Caco-2 (cell line): ENCODE data around the gene SLC2A4. TPM values are rescaled to one million over a fixed set of nuclear protein-coding genes. Genes with fewer than 3 reads are reported as not detected.

Experiments used
- BruUV-seq: library from RNA; stranded (reverse); fragments of 400-500 nt; replicated peaks from 2 replicates; lab custom pipeline; 2021; lab: Mats Ljungman, UMichigan
- CTCF ChIA-PET: fragments of 300-600 bp; sonication (Branson Sonifier 250); formaldehyde crosslinking; loops from one replicate; lab custom pipeline; 2022; ENCODE audit warnings: antibody characterized with exemption; lab: Charles Lee
- POLR2A ChIA-PET: fragments of 300-600 bp; sonication (Branson Sonifier 250); formaldehyde crosslinking; loops from one replicate; lab custom pipeline; 2022; ENCODE audit warnings: antibody characterized with exemption; lab: Charles Lee
- DNase-seq, 2 experiments: peaks; one replicate each; pipeline versions ENCODE4 v3.0.0 to v3.0.0-alpha.2; 2020 to 2022
- H3K27me3 ChIP-seq: replicated peaks from 2 replicates; pipeline ENCODE4 v1.6.0; 2011; ENCODE audit warnings: low read length; ENCODE audit not compliant: control insufficient read depth, insufficient read depth
- H3K36me3 ChIP-seq: 2 replicates; pipeline ENCODE4 v1.5.1; 2011; ENCODE audit warnings: low read length; ENCODE audit not compliant: control insufficient read depth, insufficient read depth
- H3K4me1 ChIP-seq: fragments of 250-450 bp; sonication (Bioruptor Pico); 2 replicates; pipeline ENCODE4 v1.5.1; 2020; ENCODE audit warnings: mild to moderate bottlenecking
- H3K4me3 ChIP-seq: 2 replicates; pipeline ENCODE4 v1.5.1; 2011; ENCODE audit warnings: low read depth, mild to moderate bottlenecking, control low read depth, low read length
- H3K9me3 ChIP-seq: fragments of 250-450 bp; sonication (Bioruptor Pico); 2 replicates; pipeline ENCODE4 v1.5.1; 2020; ENCODE audit warnings: mild to moderate bottlenecking, moderate library complexity
- H3K27ac Mint-ChIP-seq: one replicate; pipeline ENCODE4 v1.8.0; 2022; ENCODE audit warnings: mixed read lengths; ENCODE audit not compliant: unreplicated experiment
- H3K27me3 Mint-ChIP-seq: one replicate; pipeline ENCODE4 v1.8.0; 2022; ENCODE audit warnings: mixed read lengths; ENCODE audit not compliant: insufficient read depth, unreplicated experiment
- H3K36me3 Mint-ChIP-seq: one replicate; pipeline ENCODE4 v1.8.0; 2022; ENCODE audit warnings: mild to moderate bottlenecking, mixed read lengths; ENCODE audit not compliant: insufficient read depth, unreplicated experiment
- H3K4me1 Mint-ChIP-seq: one replicate; pipeline ENCODE4 v1.8.0; 2022; ENCODE audit warnings: low read depth, mixed read lengths; ENCODE audit not compliant: unreplicated experiment
- H3K4me3 Mint-ChIP-seq: one replicate; pipeline ENCODE4 v1.8.0; 2022; ENCODE audit warnings: mild to moderate bottlenecking, moderate library complexity, mixed read lengths; ENCODE audit not compliant: unreplicated experiment
- H3K9me3 Mint-ChIP-seq: one replicate; pipeline ENCODE4 v1.8.0; 2022; ENCODE audit warnings: mixed read lengths; ENCODE audit not compliant: unreplicated experiment
- CTCF ChIP-seq, 2 experiments: fragments of 200-600 bp in 1 of 2; IDR thresholded peaks; 1 replicate in 1 of 2; 2 replicates in 1 of 2; pipeline versions ENCODE4 v1.5.1 to v1.8.0; 2011 to 2022; ENCODE audit warnings: antibody characterized with exemption in 1 of 2, control low read depth in 1 of 2, inconsistent platforms in 1 of 2, low read depth in 1 of 2, low read length in 1 of 2, mild to moderate bottlenecking in 1 of 2, moderate library complexity in 1 of 2; ENCODE audit not compliant: insufficient read depth in 1 of 2, severe bottlenecking in 1 of 2, unreplicated experiment in 1 of 2
- intact Hi-C: fragments of 100-400 bp; cut with micrococcal nuclease; formaldehyde crosslinking; loops from one replicate; pipeline ENCODE4 v1.10.0; 2022; ENCODE audit not compliant: unreplicated experiment
- total RNA-seq: library from RNA; stranded (reverse); gene quantifications from 2 replicates; pipeline ENCODE4 v1.2.3, GENCODE V29; 2022

SLC2A4 gene
- total RNA-seq, 1 experiment from 2014 or later: 0.88 TPM

DNA sequence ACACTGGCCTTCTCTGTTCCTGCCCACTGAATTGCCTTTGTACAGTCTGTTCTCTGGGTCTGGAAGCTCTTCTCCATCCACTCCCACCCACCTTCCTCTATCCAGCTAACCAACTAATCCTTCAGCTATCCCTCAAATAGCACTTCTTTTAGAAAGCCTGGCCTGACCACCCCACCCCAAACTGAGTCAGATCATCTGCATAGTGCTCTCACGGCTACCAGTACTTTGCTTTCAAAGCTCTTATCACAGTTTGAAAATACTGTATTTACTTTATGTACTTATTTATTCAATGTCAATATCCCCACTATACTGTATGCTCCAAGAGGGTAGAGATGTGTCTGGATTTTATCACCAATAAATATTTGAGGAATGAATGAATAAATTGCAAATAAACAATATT, 14.7 kb upstream of the SLC2A4 start:
- intact Hi-C loops: no loop called here
- Histone ChIP-seq H3K4me1 (peaks cover 5% of the 10 kb centered on the region; the same call in 1 of the 2 replicates), H3K4me3 (no peak overlapping the region), H3K36me3 (no peaks in the 10 kb centered on the region), H3K27me3 (no peaks in the 10 kb centered on the region), H3K9me3 (no peaks in the 10 kb centered on the region)
- DNase-seq: no peak
- H3K9me3 Mint-ChIP-seq: no peaks in the 10 kb centered on the region
- no peak overlapping the region for H3K4me3 Mint-ChIP-seq
- H3K4me1 Mint-ChIP-seq: peaks cover 9% of the 10 kb centered on the region
- H3K27me3 Mint-ChIP-seq: no peaks in the 10 kb centered on the region
- H3K27ac Mint-ChIP-seq: no peak overlapping the region
- ChIA-PET CTCF (interaction anchor here (0.8 kb wide), 1 partner anchor 221 kb away, joined by 3 read pairs; no protein-coding TSS in a partner anchor), POLR2A (no interaction called here)
- H3K36me3 Mint-ChIP-seq: peaks cover 21% of the 10 kb centered on the region
- no peak for TF ChIP-seq CTCF (IDR thresholded peaks at IDR 0.05; ENCODE audit: insufficient read depth in 1 of 2, low read depth in 1 of 2, low read length in 1 of 2, severe bottlenecking in 1 of 2, unreplicated experiment in 1 of 2)
- BruUV-seq: no TSS peak

DNA sequence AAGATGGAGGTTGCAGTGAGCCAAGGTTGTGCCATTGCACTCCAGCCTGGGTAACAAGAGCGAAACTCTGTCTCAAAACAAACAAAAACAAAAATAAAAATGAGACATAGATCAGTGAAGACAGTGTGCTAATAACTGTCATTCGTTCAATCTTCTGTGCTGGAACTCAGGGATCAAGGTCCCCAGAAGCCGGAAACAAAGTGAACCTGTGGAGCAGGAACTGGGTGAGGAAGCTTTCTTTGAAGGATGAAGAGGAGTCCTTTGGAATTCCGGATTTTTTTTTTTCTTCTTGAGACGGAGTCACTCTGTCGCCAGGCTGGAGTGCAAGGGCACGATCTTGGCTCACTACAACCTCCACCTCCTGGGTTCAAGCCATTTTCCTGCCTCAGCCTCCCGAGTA, 2.1 kb upstream of the SLC2A4 start:
- Mint-ChIP-seq H3K4me1 (peaks cover 8% of the 10 kb centered on the region), H3K36me3 (peaks cover 5% of the 10 kb centered on the region), H3K27me3 (no peaks in the 10 kb centered on the region), H3K9me3 (no peaks in the 10 kb centered on the region), H3K4me3 (no peak overlapping the region), H3K27ac (no peak overlapping the region)
- POLR2A ChIA-PET: no interaction called here
- Histone ChIP-seq H3K4me3 (no peak overlapping the region), H3K4me1 (peaks cover 3% of the 10 kb centered on the region; the same call in 1 of the 2 replicates), H3K27me3 (no peaks in the 10 kb centered on the region), H3K9me3 (no peaks in the 10 kb centered on the region), H3K36me3 (no peaks in the 10 kb centered on the region)
- intact Hi-C loops: no loop called here
- BruUV-seq: no TSS peak
- CTCF ChIA-PET: no interaction called here
- no peak for DNase-seq
- no peak for TF ChIP-seq CTCF (IDR thresholded peaks at IDR 0.05; ENCODE audit: insufficient read depth in 1 of 2, low read depth in 1 of 2, low read length in 1 of 2, severe bottlenecking in 1 of 2, unreplicated experiment in 1 of 2)

GRCh38 chr17:7280519-7281073, 922 bp upstream of the SLC2A4 start:
- no peaks in the 10 kb centered on the region for H3K9me3 ChIP-seq
- ChIA-PET CTCF (interaction anchor here (0.7 to 1.8 kb wide), 5 partner anchors 11 to 370 kb away, joined by 3 to 20 read pairs (median 6); partner anchors contain the start of gene ATP1B2), POLR2A (interaction anchor here (0.8 to 1.5 kb wide), 3 partner anchors 11 to 124 kb away, joined by 3 to 5 read pairs (median 3); partner anchors contain the start of gene TMEM256)
- intact Hi-C loops: loop anchor here (1.0 kb wide), 2 partner anchors 14 to 65 kb away; partner anchors contain the start of gene YBX2
- H3K4me3 ChIP-seq: peak overlapping the region; percentile 38
- H3K36me3 Mint-ChIP-seq: peaks cover 5% of the 10 kb centered on the region
- no TSS peak for BruUV-seq
- H3K27ac Mint-ChIP-seq: peak overlapping the region; percentile 85
- DNase-seq: peak; percentile 67 to 81
- peak; percentile 59 to 68 for TF ChIP-seq CTCF (IDR thresholded peaks at IDR 0.05; ENCODE audit: insufficient read depth in 1 of 2, low read depth in 1 of 2, low read length in 1 of 2, severe bottlenecking in 1 of 2, unreplicated experiment in 1 of 2)
- peak overlapping the region; percentile 85 for H3K4me3 Mint-ChIP-seq
- H3K4me1 ChIP-seq: peaks cover 3% of the 10 kb centered on the region; the same call in 1 of the 2 replicates
- H3K27me3 ChIP-seq: no peaks in the 10 kb centered on the region
- H3K27me3 Mint-ChIP-seq: no peaks in the 10 kb centered on the region
- no peaks in the 10 kb centered on the region for H3K9me3 Mint-ChIP-seq
- peaks cover 8% of the 10 kb centered on the region for H3K4me1 Mint-ChIP-seq
- no peaks in the 10 kb centered on the region for H3K36me3 ChIP-seq
